ENCODE results near the gene MAP1LC3C. TPM values are rescaled to one million over a fixed set of nuclear protein-coding genes. Genes with fewer than 3 reads are reported as not detected.

Gene MAP1LC3C
- total RNA-seq, 4 donors from 2014 or later: 1.00 to 6.5 (median 1.1) TPM; not detected in 1

DNA sequence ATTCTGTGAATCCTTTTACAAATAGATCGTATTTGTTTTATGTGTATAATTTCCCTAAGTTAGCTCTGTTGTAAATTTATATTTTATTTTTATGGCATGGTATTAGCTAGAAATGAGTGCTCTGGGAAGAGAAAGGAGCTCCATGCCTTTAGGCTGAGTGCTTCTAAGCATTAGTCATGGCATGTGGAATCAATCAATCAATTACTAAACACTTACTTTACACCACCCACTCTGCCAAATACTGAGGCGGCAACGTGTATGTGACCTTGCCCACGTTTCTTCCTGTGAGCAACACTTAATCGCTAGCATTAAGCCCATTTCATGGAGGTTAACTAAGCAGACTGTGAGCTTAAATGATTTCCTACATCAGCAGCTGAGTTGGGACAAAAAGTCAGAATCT lies 48.5 kb downstream of the MAP1LC3C start:
- Histone ChIP-seq H3K27me3 (no peaks in the 10 kb centered on the region), H3K27ac (no peak overlapping the region), H3K36me3 (no peaks in the 10 kb centered on the region), H3K9me3 (no peaks in the 10 kb centered on the region), H3K4me1 (no peaks in the 10 kb centered on the region), H3K4me3 (no peak overlapping the region)
- no peak for DNase-seq
- WGBS, 2 donors (ENCODE audit: low coverage in 1 of 2): 38 to 68% methylated on average over 4 to 5 of the region's 5 CpGs
- TF ChIP-seq POLR2AphosphoS5 (IDR thresholded peaks at IDR 0.05): no peak
- TF ChIP-seq POLR2A (IDR thresholded peaks at IDR 0.05): no peak
- no peak for TF ChIP-seq CTCF (IDR thresholded peaks at IDR 0.05)
- no peak for TF ChIP-seq EP300 (IDR thresholded peaks at IDR 0.05; ENCODE audit: low read depth)
- in situ Hi-C loops (cut with MboI; ENCODE audit: low pct_ligation_motif_present in 1 of 4, low pct_unique_long_range_greater_than_20kb in 1 of 4, low sequenced_read_pairs in 3 of 4) (no loop called here), intact Hi-C loops (cut with DNase I; ENCODE audit: low total_unique reads) (no loop called here)

GRCh38 chr1:241947354-241947753 lies 51.5 kb downstream of the MAP1LC3C start:
- DNase-seq: no peak
- H3K4me1 ChIP-seq: no peaks in the 10 kb centered on the region
- intact Hi-C loops (cut with DNase I; ENCODE audit: low total_unique reads): no loop called here
- in situ Hi-C loops (cut with MboI; ENCODE audit: low pct_ligation_motif_present in 1 of 4, low pct_unique_long_range_greater_than_20kb in 1 of 4, low sequenced_read_pairs in 3 of 4): no loop called here
- H3K4me3 ChIP-seq: no peak overlapping the region
- H3K27ac ChIP-seq: no peak overlapping the region
- H3K27me3 ChIP-seq: no peaks in the 10 kb centered on the region
- H3K9me3 ChIP-seq: no peaks in the 10 kb centered on the region
- no peak for TF ChIP-seq POLR2A (IDR thresholded peaks at IDR 0.05)
- TF ChIP-seq POLR2AphosphoS5 (IDR thresholded peaks at IDR 0.05): no peak
- TF ChIP-seq CTCF (IDR thresholded peaks at IDR 0.05): no peak
- TF ChIP-seq EP300 (IDR thresholded peaks at IDR 0.05; ENCODE audit: low read depth): no peak
- H3K36me3 ChIP-seq: no peaks in the 10 kb centered on the region
- 71% methylated on average over 6 of the region's 6 CpGs for WGBS, 2 donors (ENCODE audit: low coverage in 1 of 2)

Other genes with a start within 250 kb of the MAP1LC3C start
- 10 to 100 TPM in 1 of 4 donors, 1 to 10 TPM in 1, under 1 TPM in 1, not detected in 1; 0.96 to 32.0 (median 1.1) TPM for gene EXO1, start 150.9 kb downstream of the MAP1LC3C start, total RNA-seq
- not detected for gene BECN2, start 41.3 kb downstream of the MAP1LC3C start, total RNA-seq

Data from transverse colon (tissue), 4 donors.